DOHH2 (cell line): ENCODE measurements around the gene SEMA6A.

Source experiments
- CTCF ChIP-seq: fragments of 200-600 bp; sonication (generic); IDR thresholded peaks from one replicate; pipeline ENCODE4 v1.5.1; 2014; ENCODE audit warnings: antibody characterized with exemption, mild to moderate bottlenecking, low read depth, low read length; ENCODE audit not compliant: poor library complexity, severe bottlenecking
- EZH2phosphoT487 ChIP-seq: fragments of 200-600 bp; sonication (generic); IDR thresholded peaks from 2 replicates; pipeline ENCODE4 v1.6.1; 2017; ENCODE audit warnings: borderline replicate concordance, mild to moderate bottlenecking, antibody characterized with exemption, low read length, moderate library complexity, mixed read lengths

- TF ChIP-seq CTCF, result no peak
- no peak for TF ChIP-seq EZH2phosphoT487
These were observed 131.6 kb downstream of the SEMA6A start for GRCh38 chr5:116442931-116443551.
